Stimulated activated CD4-positive, alpha-beta T cell treated with anti-CD3 and anti-CD28 coated beads, TNF-alpha, amount 100 ng/mL, for 1 hour (primary cell): ENCODE data around the gene SHF.

Source experiments
- DNase-seq, 3 donors: peaks; one replicate each; pipeline ENCODE4 v3.0.0-alpha.2; 2020; ENCODE audit warnings: low read depth in 3 of 3, low spot score in 1 of 3

SHF gene

DNA sequence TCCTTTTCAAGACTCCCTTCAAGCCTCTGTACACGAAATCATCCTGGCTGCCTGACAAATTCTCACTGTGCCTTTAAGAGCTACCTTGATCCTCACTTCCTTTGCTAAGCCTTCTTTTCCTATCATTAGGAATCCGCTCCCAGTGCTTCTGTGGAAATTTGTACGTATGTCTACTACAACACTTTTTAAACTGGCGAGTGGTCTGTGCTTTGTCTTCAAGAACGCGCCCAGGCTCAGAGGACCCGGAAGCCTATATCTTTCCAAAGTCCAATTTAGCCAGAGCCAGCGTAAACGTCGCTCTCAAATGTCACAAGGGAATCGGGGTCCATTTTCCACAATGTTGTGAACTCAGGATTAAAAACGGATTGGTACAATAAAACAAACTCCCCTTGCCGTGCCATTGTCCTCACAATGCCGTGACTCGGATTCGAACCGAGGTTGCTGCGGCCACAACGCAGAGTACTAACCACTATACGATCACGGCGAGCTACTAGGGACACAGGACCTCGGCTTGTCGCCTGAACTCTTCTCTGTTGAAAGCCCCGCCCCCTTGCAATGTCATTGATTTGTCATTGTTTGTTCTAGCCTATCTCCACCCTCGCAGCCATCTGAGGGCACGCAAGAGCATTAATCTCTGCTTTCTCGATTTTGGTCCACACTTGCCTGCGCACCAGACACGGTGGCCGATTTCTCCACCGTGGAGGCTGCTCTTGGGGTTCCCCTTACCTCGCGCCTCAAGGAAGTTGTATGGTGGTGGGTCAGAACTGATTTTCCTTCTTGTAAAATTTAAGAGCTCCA is 12.4 kb upstream of the SHF start:
- peak; percentile 93 to 99 (median 97) for DNase-seq

- DNase-seq: no peak
Measured at GRCh38 chr15:45199136-45199810, 11.5 kb upstream of the SHF start.

DNA sequence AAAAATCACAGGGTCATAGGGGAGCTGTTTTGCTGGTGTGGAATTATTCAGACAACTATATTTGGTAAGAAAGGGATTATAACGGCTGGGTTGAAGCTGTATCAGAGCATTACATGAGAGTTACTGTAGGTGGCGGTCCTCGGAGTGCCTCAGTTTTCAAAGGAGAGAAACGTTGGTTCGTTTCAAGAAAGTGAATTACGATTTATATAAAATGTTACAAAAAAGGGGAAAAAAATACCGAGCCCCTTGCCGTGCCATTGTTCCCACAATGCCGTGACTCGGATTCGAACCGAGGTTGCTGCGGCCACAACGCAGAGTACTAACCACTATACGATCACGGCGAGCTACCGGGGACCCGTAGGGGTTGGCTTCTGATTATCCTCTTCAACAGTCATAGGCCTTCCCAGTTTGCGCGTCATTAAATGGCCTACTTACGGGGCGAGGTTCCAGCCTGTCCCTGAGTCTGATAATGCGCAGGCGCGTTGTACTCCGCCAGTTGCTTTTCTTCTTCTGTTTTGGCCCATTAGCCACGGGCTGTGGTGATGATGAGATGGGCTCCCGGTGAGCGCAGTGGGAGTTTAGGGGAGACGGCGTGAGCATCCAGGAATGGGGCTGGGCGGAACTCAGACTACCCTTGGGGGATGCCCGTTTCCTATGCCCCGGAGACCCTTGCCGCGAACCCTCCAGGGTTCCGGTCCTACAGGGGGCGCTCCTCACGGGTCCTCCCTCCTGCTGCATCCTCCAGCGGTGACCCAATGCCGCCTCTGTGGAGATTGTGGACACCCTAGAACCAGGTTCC is 10.8 kb upstream of the SHF start:
- DNase-seq: peak; percentile 91 to 97 (median 92)

DNA sequence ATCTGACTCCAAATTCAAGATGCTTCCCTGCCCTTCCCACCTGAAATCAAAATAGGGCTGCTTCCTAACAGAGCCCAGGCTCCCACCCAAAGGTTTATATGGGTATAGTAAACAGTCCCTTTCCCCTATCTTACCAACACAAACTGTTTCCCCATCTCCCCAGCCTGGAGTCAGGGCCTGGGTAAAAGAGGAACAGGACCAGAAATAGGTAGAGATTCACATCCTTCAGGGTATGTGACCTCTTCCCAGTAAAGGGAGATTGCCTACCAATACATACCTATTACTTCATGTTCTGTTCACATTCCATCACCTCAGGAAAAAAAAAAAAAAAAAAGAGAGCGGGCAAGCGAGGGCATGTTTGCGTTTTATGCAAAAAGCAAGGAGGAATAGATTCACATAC is 9.7 kb upstream of the SHF start:
- DNase-seq: no peak

DNA sequence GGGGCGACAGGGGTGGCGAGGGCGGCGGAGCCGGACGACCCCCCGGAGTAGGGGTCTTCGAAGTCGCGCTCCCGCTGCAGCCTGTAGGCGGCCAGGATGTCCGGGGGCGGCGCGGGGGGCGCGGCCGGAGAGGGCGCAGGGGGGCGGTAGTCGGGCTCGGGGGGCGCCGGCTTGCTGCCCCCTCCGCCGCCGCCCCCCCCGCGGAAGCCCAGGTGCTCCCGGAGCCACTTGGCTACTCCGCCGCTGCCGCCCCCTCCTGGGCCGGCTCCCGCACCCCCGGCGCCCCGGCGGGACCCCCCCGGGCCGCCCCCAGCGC is 230 bp downstream of the SHF start:
- DNase-seq: no peak

DNA sequence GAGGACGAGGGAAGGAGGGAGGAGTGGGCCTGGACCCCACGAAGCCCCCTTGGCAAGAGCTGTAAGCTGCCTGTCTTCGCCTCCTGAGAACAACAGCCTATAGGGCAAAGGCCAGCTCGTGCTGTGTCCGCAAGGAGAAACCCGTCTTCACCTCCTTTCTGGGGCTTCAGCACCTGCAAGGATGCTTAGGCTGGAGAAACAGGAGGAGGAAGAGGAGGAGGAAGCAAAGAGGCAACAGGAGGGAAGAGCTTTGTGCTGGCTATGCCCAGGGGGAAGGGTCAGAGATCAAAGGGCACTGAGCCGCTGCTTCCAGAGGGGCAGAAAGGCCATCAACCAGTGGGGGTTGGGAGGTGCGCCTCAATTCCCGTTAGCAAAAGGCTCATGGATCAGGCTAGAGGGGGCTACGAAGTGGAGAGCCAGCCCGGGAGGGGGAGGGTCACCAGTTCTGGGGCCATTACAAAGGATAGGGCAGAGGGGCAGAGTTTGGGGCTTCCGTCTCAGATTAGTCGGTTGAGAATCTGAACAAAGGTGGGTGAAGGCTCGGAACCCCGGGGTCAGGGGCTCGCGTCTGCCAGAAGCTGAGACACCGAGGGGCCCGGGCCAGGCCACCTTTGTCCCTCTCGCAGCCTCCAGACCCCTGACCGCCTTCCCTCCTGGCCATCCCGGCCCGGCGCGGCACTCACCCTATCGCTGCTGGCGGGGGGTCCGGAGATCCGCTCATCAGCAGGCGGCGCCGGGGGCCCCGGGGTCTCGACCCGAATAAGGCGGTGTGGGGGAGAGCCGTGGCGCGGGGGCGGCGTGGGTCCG is 792 bp downstream of the SHF start:
- DNase-seq: no peak

DNA sequence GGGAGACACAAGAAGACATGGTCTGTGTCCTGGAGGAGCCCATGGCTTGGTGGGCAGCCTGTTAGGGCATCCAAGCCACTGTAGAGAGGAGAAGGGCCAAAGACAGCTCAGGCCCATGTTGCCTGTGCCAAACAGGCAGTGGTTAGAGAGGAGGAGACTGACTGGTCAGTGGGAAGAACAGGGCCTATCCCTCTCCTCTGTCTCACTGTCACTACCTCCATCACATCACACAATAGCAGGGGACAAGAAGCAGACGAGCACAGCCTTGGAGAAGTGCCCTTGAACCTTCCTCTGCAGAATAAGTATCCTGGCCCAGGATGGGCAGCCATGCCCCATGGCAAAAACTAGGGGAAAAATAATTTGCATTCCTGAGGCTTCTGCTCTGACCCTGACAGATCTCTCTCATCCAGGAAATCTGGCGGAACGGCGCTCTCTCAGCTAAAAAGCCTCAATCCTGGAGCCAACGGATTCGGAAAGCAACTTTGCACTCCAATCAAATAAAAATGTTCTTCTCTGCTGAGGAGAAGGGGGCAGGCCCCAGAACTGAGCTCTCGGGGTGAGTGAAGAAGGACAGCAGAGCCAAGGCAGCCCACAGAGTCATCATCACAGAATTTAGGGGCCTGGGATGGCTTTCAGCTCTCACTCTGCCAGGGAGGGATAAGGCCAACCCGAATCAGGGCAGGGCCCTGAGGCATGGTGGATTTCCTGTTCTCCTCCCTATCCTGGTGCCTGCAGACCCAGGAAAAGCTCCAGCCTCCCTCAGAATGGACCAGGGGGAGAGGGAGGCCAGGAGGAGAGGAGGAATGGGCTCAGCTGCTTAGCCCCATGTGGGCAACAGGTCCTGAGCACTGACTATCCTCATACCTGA is 1.6 kb downstream of the SHF start:
- no peak for DNase-seq

- DNase-seq: no peak
Measured at GRCh38 chr15:45185069-45185779, 2.5 kb downstream of the SHF start.

- DNase-seq: no peak
Measured at GRCh38 chr15:45184562-45185041, 3.2 kb downstream of the SHF start.

GRCh38 chr15:45183511-45183910 is 4.3 kb downstream of the SHF start:
- no peak for DNase-seq

DNA sequence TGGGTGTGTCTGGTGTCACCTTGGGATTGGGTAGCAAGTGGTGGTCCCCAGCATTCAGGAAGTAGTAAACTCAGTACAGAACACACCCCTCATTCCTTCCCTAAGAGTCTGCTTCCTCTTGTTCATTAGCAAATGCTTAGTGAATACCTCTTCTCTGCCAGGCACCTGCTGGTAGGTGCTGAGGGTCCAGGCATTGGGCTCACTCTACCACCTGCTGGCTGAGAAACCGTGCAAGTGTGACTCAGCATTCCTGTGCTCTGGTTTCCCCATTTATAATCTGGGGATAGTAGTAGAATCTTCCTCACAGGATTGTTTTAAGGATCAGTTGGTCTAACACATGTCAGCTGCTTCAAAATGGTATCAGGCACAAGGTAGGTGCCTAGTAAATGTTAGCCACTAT is 4.8 kb downstream of the SHF start:
- DNase-seq: no peak

DNA sequence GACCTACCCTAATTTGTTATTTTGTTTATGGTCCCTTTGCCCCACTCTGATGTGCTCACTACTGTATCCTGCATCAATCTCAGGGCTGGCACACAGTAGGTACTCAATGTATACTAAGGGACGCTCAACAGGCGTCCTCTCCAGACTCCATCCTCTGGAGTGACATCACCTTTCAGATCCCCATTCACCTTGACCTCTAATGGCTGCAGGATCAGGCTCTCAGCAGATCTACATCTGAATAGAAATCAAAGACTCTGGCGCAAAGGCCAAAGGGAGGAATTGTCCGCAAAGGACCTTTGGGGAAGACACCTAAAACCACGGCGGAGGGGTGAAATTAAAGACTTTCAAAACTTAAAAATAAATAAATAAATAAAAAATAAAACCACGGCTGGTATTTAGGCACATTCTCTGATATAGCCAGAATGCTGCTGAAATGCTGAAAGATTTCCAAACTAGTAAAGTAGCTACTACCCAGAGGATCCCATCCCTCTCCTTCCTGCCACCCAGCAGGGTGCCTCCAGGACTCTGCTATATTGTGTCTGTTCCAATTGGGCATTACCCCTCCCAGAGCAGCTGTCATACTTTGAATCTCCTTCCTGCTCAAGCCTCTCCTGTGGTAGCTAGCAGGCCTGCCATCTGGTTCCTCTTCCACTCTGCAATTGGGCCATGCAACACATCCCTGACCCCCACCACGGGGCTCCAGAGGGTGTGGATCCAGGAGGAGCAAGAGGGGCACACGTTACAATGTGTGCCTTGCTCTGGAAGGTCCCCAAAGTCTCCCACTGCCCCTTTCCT is 6.1 kb downstream of the SHF start:
- DNase-seq: no peak

DNA sequence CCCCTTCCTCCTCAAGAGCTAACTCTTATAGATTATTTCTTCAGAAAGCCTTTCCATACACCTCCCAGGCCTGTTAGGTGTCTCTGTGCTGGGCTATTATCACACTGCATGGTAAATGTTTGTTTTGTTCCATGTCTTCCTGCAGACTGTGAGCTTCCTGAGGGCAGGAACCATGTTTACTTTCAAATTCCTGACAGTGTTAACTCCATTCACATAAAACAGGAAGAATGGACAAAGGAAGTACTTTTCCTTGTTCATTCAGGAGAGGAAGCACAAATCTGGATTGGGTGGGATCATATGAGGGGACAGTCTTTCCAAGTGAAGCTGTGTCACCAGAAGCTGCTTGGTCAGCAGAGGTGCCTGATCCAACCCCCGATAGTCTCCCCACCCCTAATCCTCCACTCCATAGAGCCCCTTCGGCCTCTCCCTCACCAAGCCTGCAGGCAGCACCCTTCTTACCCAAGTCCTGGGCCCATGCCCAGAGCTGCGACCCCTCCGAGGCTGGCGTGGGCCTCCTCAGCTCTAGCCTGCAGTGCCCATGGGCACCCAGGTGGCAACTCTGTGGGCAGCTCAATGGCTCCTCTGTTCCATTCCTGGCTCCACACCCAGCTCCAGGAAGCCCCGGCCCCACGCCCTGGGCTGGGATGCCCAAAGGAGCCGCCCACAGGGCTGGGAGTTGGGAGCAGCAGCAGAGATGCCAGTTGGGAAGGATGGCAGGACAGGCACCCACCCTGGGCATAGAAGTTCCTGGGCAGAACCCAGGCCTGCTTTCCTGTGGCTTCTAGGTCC is 6.9 kb downstream of the SHF start:
- DNase-seq: no peak

DNA sequence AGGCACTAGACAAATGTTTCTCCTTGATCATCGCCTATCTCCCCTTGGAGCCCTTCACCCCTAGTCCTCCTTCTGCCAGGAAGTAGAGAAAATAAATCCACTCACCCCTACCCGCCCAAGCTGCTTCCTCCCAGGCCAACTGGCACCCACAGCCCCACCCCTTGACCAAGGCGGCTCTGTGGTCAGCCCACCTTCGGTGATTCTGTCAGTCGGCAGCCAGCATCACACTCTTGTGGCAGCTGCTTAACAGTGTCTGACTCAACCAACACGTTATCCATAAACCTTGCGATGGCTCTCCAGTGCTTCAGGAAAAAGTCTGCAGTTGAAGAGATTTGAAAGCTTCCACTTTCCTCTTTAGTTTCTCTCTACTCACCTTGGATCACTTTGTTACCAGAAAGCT is 7.6 kb downstream of the SHF start:
- no peak for DNase-seq

GRCh38 chr15:45179221-45179985 is 8.4 kb downstream of the SHF start:
- DNase-seq: peak in 1 of 3 donors; percentile 41

GRCh38 chr15:45177285-45177684 is 10.5 kb downstream of the SHF start:
- no peak for DNase-seq

GRCh38 chr15:45174577-45174976 is 13.2 kb downstream of the SHF start:
- DNase-seq: no peak
